Loucy (cell line): Measurements from ENCODE around the gene GSTA2.

Experiments
- CTCF ChIP-seq: fragments of 200-600 bp; sonication (generic); conservative IDR thresholded peaks from 2 replicates; pipeline ENCODE4 v1.5.1; 2014; ENCODE audit warnings: mild to moderate bottlenecking, antibody characterized with exemption, low read length
- EZH2phosphoT487 ChIP-seq: fragments of 200-600 bp; IDR thresholded peaks from 2 replicates; pipeline ENCODE4 v1.6.1; 2018; ENCODE audit warnings: antibody characterized with exemption, mild to moderate bottlenecking, moderate library complexity, borderline replicate concordance

- TF ChIP-seq CTCF: no peak
- TF ChIP-seq EZH2phosphoT487: no peak
Observed at GRCh38 chr6:52746213-52746612, 17.1 kb downstream of the GSTA2 start.
